Gastrocnemius medialis (tissue), 4 donors: ENCODE data around the gene DPEP3. TPM values are rescaled to one million over a fixed set of nuclear protein-coding genes. Genes with fewer than 3 reads are reported as not detected.
"Not testable (repeated sequence)": the region's sequence is repeated elsewhere in the genome, so short reads cannot be mapped to it uniquely, and the experiment has no call there.

Source experiments
- ATAC-seq, 2 donors: fragments of 150-250 bp; one replicate each; pipeline ENCODE4 v1.9.1; 2016
- DNase-seq, 2 donors: peaks; one replicate each; pipeline ENCODE4 v3.0.0-alpha.2; 2019
- H3K27ac ChIP-seq, 4 donors: fragments of 200-600 bp; sonication (generic); 1 replicate in 1 of 4; 2 replicates in 3 of 4; pipeline ENCODE4 v1.5.1; 2016 to 2018; ENCODE audit warnings: mild to moderate bottlenecking in 2 of 4, moderate library complexity in 1 of 4
- H3K27me3 ChIP-seq, 3 donors: fragments of 200-600 bp; sonication (generic) in 2 of 3; 1 replicate in 1 of 3; 2 replicates in 2 of 3; pipeline versions ENCODE4 v1.5.1 to v1.6.0; 2016 to 2019; ENCODE audit warnings: mild to moderate bottlenecking in 1 of 3, moderate library complexity in 1 of 3
- H3K36me3 ChIP-seq, 2 donors: fragments of 200-600 bp; sonication (generic) in 1 of 2; one replicate each; pipeline ENCODE4 v1.5.1; 2017 to 2018
- H3K4me1 ChIP-seq, 2 donors: fragments of 200-600 bp; sonication (generic) in 1 of 2; one replicate each; pipeline ENCODE4 v1.5.1; 2016 to 2017; ENCODE audit warnings: mild to moderate bottlenecking in 2 of 2
- H3K4me3 ChIP-seq, 4 donors: fragments of 200-600 bp; sonication (generic) in 3 of 4; 1 replicate in 1 of 4; 2 replicates in 3 of 4; pipeline ENCODE4 v1.5.1; 2016 to 2019; ENCODE audit warnings: mild to moderate bottlenecking in 2 of 4
- H3K9me3 ChIP-seq, 3 donors: fragments of 200-600 bp; sonication (generic) in 2 of 3; 1 replicate in 1 of 3; 2 replicates in 2 of 3; pipeline ENCODE4 v1.5.1; 2016 to 2019
- POLR2A ChIP-seq, 2 donors: fragments of 450-650 bp; IDR thresholded peaks; one replicate each; pipeline ENCODE4 v1.6.1; 2017; ENCODE audit warnings: antibody characterized with exemption in 2 of 2, mild to moderate bottlenecking in 2 of 2, moderate library complexity in 2 of 2
- in situ Hi-C, 4 donors: fragments of 200-750 bp; cut with MboI; loops; one replicate each; pipeline versions ENCODE4 v1.15.0 to v1.8.0; 2017; ENCODE audit warnings: low sequenced_read_pairs in 4 of 4
- intact Hi-C: fragments of 100-400 bp; cut with DNase I; formaldehyde crosslinking; loops from one replicate; pipeline ENCODE4 v1.15.1; 2023; ENCODE audit warnings: low total_unique reads
- total RNA-seq, 4 donors: library from RNA; depleted of rRNA; stranded (reverse); fragments of >200 nt; gene quantifications; one replicate each; pipeline versions ENCODE4 v1.1.0 to v1.2.3, GENCODE V29; 2016
- TF ChIP-seq, protein P1 (sequence below), 5 experiments: fragments of 450-650 bp in 3 of 5; fragments of 200-600 bp in 2 of 5; sonication (generic) in 2 of 5; IDR thresholded peaks in 4 of 5; conservative IDR thresholded peaks in 1 of 5; 1 replicate in 4 of 5; 2 replicates in 1 of 5; pipeline ENCODE4 v1.5.1; 2016 to 2019; ENCODE audit warnings: antibody characterized with exemption in 5 of 5, mild to moderate bottlenecking in 3 of 5, moderate library complexity in 3 of 5

The DPEP3 gene
- total RNA-seq, 4 donors from 2014 or later: not detected

DNA sequence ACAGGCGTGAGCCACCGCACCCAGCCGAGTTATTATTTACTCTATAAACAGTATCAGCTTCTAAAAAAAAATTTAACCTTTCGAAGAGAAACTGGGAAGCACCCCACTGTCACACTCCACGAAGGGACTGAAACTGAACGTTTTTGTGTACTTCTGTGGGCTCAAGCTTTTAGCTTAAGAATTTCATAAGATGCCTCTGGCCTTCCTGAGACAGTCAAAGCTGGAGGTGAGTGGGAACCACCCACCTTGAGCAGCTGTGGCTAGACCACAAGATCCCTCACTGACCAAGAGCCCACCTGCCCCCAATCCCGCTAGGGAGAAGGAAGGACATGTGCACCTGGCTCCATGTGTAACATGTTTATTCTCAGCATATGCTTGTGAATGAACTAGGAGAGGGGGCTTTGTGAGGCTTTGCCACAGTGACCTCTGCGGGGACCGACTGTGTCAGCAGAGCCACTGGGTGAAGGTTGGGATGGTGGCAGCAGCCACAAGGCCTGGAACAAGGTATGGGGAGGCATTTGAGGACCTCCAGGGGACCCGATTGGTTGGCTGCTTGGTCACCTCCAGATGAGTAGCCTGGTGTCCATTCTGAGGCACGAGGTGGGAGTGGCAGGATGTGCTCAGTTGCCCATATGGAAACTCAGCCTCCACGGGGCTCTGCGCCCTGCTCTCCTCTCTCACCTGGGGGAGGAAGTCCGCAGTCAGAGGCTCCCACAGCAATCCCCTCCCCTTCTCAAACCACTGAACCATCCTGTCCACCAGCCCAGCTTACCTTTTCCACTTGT is 4.8 kb downstream of the DPEP3 start:
- H3K9me3 ChIP-seq: no peaks in the 10 kb centered on the region
- H3K27ac ChIP-seq: no peak overlapping the region
- H3K27me3 ChIP-seq: no peaks in the 10 kb centered on the region
- H3K4me3 ChIP-seq: no peak overlapping the region
- no peak for TF ChIP-seq POLR2A (IDR thresholded peaks at IDR 0.05)
- TF ChIP-seq, protein P1, sequence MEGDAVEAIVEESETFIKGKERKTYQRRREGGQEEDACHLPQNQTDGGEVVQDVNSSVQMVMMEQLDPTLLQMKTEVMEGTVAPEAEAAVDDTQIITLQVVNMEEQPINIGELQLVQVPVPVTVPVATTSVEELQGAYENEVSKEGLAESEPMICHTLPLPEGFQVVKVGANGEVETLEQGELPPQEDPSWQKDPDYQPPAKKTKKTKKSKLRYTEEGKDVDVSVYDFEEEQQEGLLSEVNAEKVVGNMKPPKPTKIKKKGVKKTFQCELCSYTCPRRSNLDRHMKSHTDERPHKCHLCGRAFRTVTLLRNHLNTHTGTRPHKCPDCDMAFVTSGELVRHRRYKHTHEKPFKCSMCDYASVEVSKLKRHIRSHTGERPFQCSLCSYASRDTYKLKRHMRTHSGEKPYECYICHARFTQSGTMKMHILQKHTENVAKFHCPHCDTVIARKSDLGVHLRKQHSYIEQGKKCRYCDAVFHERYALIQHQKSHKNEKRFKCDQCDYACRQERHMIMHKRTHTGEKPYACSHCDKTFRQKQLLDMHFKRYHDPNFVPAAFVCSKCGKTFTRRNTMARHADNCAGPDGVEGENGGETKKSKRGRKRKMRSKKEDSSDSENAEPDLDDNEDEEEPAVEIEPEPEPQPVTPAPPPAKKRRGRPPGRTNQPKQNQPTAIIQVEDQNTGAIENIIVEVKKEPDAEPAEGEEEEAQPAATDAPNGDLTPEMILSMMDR (IDR thresholded peaks at IDR 0.05 in 4 of 5, conservative IDR thresholded peaks at IDR 0.05 in 1 of 5): no peak
- in situ Hi-C loops: no loop called here
- no peaks in the 10 kb centered on the region for H3K36me3 ChIP-seq
- intact Hi-C loops: no loop called here
- DNase-seq (no peak), ATAC-seq (no peak)
- H3K4me1 ChIP-seq: no peaks in the 10 kb centered on the region

DNA sequence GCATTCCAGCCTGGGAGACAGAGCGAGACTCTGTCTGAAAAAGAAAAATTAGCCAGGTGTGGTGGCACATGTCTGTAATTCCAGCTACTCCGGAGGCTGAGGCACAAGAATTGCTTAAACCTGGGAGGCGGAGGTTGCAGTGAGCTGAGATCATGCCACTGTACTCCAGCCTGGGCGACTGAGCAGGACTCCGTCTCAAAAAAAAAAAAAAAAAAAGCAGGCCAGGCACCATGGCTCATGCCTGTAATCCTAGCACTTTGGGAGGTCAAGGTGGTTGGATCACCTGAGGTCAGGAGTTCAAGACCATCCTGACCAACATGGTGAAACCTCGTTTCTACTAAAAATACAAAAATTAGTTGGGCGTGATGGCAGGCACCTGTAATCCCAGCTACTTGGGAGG is 8.0 kb downstream of the DPEP3 start:
- DNase-seq, H3K36me3 ChIP-seq, H3K4me3 ChIP-seq, H3K27ac ChIP-seq, ATAC-seq, H3K9me3 ChIP-seq, H3K4me1 ChIP-seq, in situ Hi-C loops, H3K27me3 ChIP-seq, intact Hi-C loops: not testable (repeated sequence)

DNA sequence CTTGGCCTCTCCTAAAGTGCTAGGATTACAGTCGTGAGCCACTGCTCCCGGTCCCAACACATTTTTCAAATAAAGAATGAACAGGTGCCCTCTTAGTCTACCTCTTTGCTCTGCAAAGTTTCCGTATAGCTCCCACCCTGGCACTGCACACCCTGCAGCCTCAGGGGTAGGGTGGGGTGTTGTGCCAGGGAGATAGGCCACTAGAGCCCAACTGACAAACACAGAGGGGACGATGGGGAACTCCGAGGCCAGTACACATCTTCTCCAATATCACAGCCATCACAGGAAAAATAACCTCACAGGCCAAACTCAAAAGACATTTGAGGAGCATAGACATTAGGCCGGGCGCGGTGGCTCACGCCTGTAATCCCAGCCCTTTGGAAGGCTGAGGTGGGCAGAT is 9.2 kb downstream of the DPEP3 start:
- H3K36me3 ChIP-seq: no peaks in the 10 kb centered on the region
- H3K27me3 ChIP-seq: no peaks in the 10 kb centered on the region
- no peak overlapping the region for H3K4me3 ChIP-seq
- intact Hi-C loops (no loop called here), in situ Hi-C loops (no loop called here)
- TF ChIP-seq, protein P1 (IDR thresholded peaks at IDR 0.05 in 4 of 5, conservative IDR thresholded peaks at IDR 0.05 in 1 of 5): no peak
- no peak for TF ChIP-seq POLR2A (IDR thresholded peaks at IDR 0.05)
- H3K4me1 ChIP-seq: peaks cover 17 to 21% of the 10 kb centered on the region in 2 donors
- no peaks in the 10 kb centered on the region for H3K9me3 ChIP-seq
- no peak overlapping the region for H3K27ac ChIP-seq
- DNase-seq (no peak), ATAC-seq (no peak)

DNA sequence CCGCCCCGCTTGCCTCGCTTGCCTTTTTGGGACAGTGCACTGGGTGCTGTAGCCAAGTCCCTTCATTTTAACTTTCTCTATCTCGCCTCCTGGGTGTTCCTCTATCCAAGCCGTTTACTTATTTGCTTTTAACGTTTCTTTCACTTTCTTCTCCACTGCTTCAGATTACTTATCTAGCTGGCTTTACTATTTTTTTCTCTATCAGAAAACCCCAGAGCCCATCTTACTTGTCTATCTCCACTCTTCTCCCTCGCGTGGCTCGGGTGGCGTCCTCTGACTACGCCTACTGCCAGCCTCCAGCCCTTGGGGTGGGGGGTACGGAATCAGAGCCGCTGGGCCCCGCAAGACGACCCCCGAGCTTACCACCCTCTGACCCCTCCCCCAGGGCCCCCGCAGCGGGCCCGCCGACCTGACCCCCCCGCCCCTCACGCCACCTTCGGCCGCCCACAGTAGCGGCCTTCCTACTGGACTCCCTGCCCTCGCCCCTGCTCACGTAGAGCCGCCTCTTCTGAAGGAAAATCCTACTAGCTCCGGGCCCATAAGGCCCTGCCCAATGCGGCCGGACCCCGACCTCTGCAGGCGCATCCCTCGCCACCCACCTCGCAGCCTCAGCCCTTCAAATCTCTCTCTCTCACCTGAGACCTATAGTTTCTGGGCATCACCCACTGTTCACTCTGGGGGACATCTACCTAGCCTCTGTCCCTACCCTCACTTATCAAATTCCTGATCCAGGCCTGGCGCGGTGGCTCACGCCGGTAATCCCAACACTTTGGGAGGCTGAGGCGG is 10.9 kb downstream of the DPEP3 start:
- Histone ChIP-seq H3K9me3 (no peaks in the 10 kb centered on the region), H3K36me3 (no peaks in the 10 kb centered on the region), H3K4me3 (peak overlapping the region; percentile 69 to 80 (median 80)), H3K27me3 (no peaks in the 10 kb centered on the region), H3K4me1 (peaks cover 34 to 37% of the 10 kb centered on the region in 2 donors), H3K27ac (peak overlapping the region; percentile 87 to 95 (median 89))
- intact Hi-C loops (no loop called here), in situ Hi-C loops (no loop called here)
- no peak for TF ChIP-seq POLR2A (IDR thresholded peaks at IDR 0.05)
- TF ChIP-seq, protein P1 (IDR thresholded peaks at IDR 0.05 in 4 of 5, conservative IDR thresholded peaks at IDR 0.05 in 1 of 5): no peak
- ATAC-seq (no peak), DNase-seq (no peak)
